ENCODE results near the gene ENOX1. TPM values are rescaled to one million over a fixed set of nuclear protein-coding genes. Genes with fewer than 3 reads are reported as not detected.

Gene ENOX1
- polyA plus RNA-seq, 12 donors = 8.0 to 13.5 (median 10.3) TPM; not detected in 1

- peak; percentile 61 for DNase-seq
These were observed 471.2 kb downstream of the ENOX1 start for GRCh38 chr13:43315522-43315921.

- no peak for DNase-seq
These were observed 477.5 kb downstream of the ENOX1 start for GRCh38 chr13:43309311-43309710.

GRCh38 chr13:43307921-43308433, 478.8 kb downstream of the ENOX1 start:
- peak; percentile 70 for DNase-seq

GRCh38 chr13:43307221-43307920, 479.4 kb downstream of the ENOX1 start:
- DNase-seq = no peak

GRCh38 chr13:43306372-43306771, 480.4 kb downstream of the ENOX1 start:
- DNase-seq = no peak

GRCh38 chr13:43305416-43305815, 481.4 kb downstream of the ENOX1 start:
- DNase-seq = no peak

GRCh38 chr13:43304945-43305344, 481.8 kb downstream of the ENOX1 start:
- DNase-seq = no peak

GRCh38 chr13:43304449-43304848, 482.3 kb downstream of the ENOX1 start:
- DNase-seq = no peak

GRCh38 chr13:43303033-43303729, 483.6 kb downstream of the ENOX1 start:
- DNase-seq = peak; percentile 79

- DNase-seq = no peak
These were observed 485.3 kb downstream of the ENOX1 start for GRCh38 chr13:43301346-43301969.

- no peak for DNase-seq
These were observed 485.9 kb downstream of the ENOX1 start for GRCh38 chr13:43300865-43301264.

- DNase-seq = no peak
These were observed 487.4 kb downstream of the ENOX1 start for GRCh38 chr13:43299374-43299773.

- DNase-seq = no peak
These were observed 488.0 kb downstream of the ENOX1 start for GRCh38 chr13:43298816-43299215.

- DNase-seq = no peak
These were observed 488.6 kb downstream of the ENOX1 start for GRCh38 chr13:43297967-43298678.

GRCh38 chr13:43295825-43296564, 490.8 kb downstream of the ENOX1 start:
- peak; percentile 65 for DNase-seq

GRCh38 chr13:43295321-43295720, 491.5 kb downstream of the ENOX1 start:
- DNase-seq = no peak

GRCh38 chr13:43294412-43294811, 492.4 kb downstream of the ENOX1 start:
- no peak for DNase-seq

- no peak for DNase-seq
These were observed 492.8 kb downstream of the ENOX1 start for GRCh38 chr13:43293986-43294385.

GRCh38 chr13:43293561-43293960, 493.2 kb downstream of the ENOX1 start:
- no peak for DNase-seq

GRCh38 chr13:43293008-43293407, 493.8 kb downstream of the ENOX1 start:
- no peak for DNase-seq

All from muscle of arm (tissue), 12 donors.